LNCaP clone FGC (cell line): ENCODE results near the gene PCDHGA6.
"Not testable (repeated sequence)": the region's sequence is repeated elsewhere in the genome, so short reads cannot be mapped to it uniquely, and the experiment has no call there.

ENCODE experiments used
- DNase-seq: peaks from one replicate; pipeline ENCODE4 v3.0.0-alpha.2; 2011; ENCODE audit warnings: low read depth
- H3K4me3 ChIP-seq: 2 replicates; pipeline ENCODE4 v1.5.1; 2011; ENCODE audit warnings: mild to moderate bottlenecking, low read depth, low read length, control low read depth
- CTCF ChIP-seq: IDR thresholded peaks from 2 replicates; pipeline ENCODE4 v1.5.1; 2012; ENCODE audit warnings: mild to moderate bottlenecking; ENCODE audit not compliant: control insufficient read depth, insufficient read depth; ENCODE audit errors: extremely low read depth

PCDHGA6 gene

GRCh38 chr5:141373673-141374317 is at the start of gene PCDHGA6:
TSS of gene PCDHGA6 (plus strand) at chr5:141373891. CDS start at chr5:141374084, 193 bp downstream.
- no peak for DNase-seq
- H3K4me3 ChIP-seq, result peak within 1 kb of the TSS; percentile 21; the same call in 1 of the 2 replicates
- peak; percentile 35 for TF ChIP-seq CTCF

- DNase-seq, result peak; percentile 46
- peak; percentile 77 for TF ChIP-seq CTCF
- H3K4me3 ChIP-seq, result peak overlapping the region; percentile 49
Measured at GRCh38 chr5:141326088-141326854, 47.4 kb upstream of the PCDHGA6 start.

- H3K4me3 ChIP-seq, result no peak overlapping the region
- DNase-seq, result no peak
Measured at GRCh38 chr5:141328231-141328630, 45.5 kb upstream of the PCDHGA6 start.

GRCh38 chr5:141330299-141331080 is 43.2 kb upstream of the PCDHGA6 start, which contains the start of gene PCDHGA1:
TSS of gene PCDHGA1 (plus strand) at chr5:141330514.
- H3K4me3 ChIP-seq, result peak within 1 kb of the TSS; percentile 52
- TF ChIP-seq CTCF, result peak; percentile 68
- DNase-seq, result peak; percentile 27

More at GRCh38 chr5:141328231-141328630, 45.5 kb upstream of the PCDHGA6 start:
- no peak for TF ChIP-seq CTCF

GRCh38 chr5:141332571-141332970 is 41.1 kb upstream of the PCDHGA6 start:
- DNase-seq, H3K4me3 ChIP-seq: not testable (repeated sequence)

GRCh38 chr5:141338538-141339306 is 35.0 kb upstream of the PCDHGA6 start, which contains the start of gene PCDHGA2:
TSS of gene PCDHGA2 (plus strand) at chr5:141338760.
- H3K4me3 ChIP-seq, result peak within 1 kb of the TSS; percentile 38
- peak; percentile 38; the same call in 1 of the 2 replicates for TF ChIP-seq CTCF
- DNase-seq, result no peak

GRCh38 chr5:141340781-141341354 is 32.8 kb upstream of the PCDHGA6 start:
- DNase-seq, H3K4me3 ChIP-seq: not testable (repeated sequence)
